Germinal center (tissue), 1 donor: Measurements from ENCODE around the gene RBSN.

Experiments
- DNase-seq: peaks from one replicate; pipeline ENCODE4 v3.0.0; 2012; ENCODE audit warnings: mixed read lengths, low spot score

The RBSN gene

DNA sequence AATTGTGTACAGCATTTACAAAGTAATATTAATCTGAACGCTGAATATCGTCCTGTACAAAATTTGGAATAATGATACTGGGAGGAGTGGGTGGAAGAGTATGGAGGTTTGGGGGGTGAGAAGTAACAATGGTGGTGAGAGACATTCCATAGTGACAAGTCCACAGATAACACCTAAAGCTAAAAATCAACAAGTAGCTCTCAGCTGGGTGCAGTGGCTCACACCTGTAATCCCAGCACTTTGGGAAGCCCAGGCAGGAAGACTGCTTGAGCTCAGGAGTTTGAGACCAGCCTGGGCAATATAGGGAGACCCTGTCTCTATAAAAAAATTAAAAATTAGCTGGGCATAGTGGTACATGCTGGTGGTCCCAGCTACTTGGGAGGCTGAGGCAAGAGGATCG is 38.9 kb downstream of the RBSN start:
- DNase-seq: no peak

GRCh38 chr3:15056676-15057404 is 42.1 kb downstream of the RBSN start:
- no peak for DNase-seq

GRCh38 chr3:15055019-15055557 is 43.9 kb downstream of the RBSN start:
- peak; percentile 42 for DNase-seq

GRCh38 chr3:15053541-15053940 is 45.4 kb downstream of the RBSN start:
- DNase-seq: no peak

- DNase-seq: no peak
Observed at GRCh38 chr3:15052335-15053242, 46.4 kb downstream of the RBSN start.

DNA sequence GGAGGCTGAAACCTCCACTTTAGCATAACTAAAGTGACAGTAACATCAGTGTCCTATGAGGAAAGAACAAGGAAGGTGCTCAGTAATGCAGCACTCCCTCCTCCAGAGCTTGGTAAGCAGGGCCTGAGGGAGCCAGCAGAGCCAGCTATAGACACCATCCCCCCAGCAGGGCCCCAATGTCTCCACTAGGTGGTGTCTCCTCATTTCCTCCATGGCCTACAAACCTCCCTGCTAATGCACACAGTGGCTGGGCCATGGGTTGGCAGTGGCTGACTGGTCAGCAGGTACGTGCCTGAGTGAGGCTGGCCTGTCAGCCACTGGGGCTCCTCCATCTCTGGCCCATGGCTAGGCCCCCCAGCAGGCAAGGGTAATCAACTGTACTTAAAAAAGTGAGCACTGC is 47.4 kb downstream of the RBSN start:
- DNase-seq: peak; percentile 77

GRCh38 chr3:15050405-15051092 is 48.4 kb downstream of the RBSN start:
- peak; percentile 81 for DNase-seq

GRCh38 chr3:15049584-15049983 is 49.4 kb downstream of the RBSN start:
- DNase-seq: no peak

DNA sequence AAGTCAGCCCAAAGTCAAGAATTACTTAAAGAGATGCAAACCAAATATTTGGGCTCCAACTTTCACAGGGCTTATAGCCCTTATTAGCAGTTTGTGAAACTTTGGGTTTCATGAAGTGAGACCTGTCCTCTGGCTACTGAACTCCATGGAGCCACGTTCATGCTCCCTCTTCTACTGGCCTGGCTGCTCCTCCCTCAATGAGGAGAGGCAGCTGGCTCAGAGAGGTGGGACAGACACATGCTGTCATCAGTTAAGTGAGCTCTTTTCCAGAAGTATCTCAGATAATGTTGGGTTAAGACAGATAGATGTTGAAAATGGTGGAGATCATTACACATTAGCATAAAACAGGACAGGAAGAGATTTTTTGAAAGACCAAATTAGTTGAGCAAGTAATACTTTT is 53.3 kb downstream of the RBSN start:
- no peak for DNase-seq

DNA sequence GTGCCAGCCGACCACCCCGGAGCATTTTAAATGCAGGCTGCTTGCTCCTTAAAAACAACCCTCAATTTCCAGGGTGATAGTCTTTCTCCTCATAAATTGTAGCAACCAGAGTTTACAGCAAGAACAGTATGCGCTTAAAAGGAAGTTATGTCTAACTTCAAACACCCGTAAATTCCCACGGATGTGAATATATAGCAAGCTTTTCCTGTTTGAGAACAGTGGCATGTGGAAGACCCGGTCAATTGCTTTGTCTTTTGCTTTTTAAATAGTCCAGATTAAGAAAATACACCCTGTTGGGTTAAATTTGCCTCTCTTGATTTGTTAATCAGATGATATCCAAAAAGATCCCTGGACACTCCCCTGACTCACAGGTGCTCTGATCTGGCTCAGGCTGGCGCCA is 54.6 kb downstream of the RBSN start:
- no peak for DNase-seq

DNA sequence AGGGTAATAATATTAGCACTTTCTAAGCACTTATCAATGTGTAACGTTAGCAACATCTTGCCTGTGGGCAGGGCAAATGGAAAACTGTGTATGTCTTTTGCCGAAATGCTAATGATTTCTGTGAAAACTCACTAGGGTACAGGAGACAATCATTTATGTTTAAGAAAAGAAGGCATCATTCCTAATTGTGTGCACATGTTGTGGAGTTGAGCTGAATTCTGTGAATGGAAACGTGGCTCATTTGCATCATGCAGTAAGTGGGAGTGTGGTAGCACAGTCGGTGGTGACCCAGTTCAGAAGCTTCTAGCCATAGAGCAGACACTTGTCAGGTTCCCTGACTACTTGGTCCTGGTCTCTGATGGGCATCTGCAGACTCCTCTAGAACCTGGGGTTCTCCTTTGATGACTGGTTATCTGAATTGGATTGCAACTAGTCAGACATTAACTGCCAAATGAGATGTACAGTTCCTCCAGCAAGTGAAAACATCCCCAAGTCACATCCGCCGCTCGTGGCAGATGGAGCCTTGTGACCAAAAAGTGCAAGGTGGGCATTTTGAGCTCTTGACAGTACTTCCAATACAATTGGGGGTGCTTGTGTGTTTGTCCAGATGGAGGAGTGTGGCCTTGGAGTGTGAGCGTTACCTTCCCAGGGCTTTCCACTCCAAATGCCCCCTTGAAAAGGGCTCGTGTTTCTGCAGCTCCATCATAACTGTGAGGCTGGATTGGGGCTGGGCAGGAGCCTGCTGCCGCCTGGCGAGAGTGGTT is 55.4 kb downstream of the RBSN start:
- no peak for DNase-seq

DNA sequence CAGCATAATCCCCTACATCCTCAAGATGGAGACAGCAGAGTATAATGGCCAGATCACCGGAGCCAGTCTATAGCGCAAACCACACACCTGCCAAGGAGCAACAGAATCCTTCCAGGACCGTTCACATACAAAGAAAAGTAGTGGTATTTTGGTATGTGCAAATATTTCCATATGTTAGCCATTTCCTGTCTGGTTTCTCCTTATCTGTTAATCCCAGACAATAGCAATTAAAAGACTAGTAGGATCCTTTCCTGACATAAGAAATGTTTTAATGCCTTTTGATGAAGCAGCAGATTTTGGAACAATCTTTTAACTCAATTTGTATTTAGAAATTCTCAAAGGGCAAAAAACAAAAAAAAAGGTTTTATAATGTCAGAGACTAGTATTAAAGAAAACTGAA is 56.0 kb downstream of the RBSN start:
- no peak for DNase-seq

DNA sequence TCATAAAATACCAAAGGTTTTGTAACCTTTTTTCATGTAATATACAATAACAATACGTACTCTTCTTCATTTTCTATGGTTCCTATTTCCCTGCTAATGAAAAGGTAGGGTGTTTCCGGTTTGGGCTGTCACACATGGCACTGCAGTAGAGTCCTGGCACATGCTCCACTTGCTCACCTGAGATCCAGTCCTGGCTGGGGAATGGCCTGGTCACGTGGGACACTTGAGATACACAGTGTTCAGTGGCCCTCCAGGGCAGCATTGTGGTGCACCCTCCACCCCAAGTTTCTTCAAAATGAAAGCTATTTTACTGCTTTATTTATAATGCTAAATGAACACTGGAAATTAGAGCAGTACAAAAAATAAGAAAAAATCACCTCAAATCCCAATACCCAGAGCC is 57.0 kb downstream of the RBSN start:
- no peak for DNase-seq

- DNase-seq: no peak
Observed at GRCh38 chr3:15040844-15041243, 58.1 kb downstream of the RBSN start.

GRCh38 chr3:15038306-15038705 is 60.6 kb downstream of the RBSN start:
- DNase-seq: no peak

DNA sequence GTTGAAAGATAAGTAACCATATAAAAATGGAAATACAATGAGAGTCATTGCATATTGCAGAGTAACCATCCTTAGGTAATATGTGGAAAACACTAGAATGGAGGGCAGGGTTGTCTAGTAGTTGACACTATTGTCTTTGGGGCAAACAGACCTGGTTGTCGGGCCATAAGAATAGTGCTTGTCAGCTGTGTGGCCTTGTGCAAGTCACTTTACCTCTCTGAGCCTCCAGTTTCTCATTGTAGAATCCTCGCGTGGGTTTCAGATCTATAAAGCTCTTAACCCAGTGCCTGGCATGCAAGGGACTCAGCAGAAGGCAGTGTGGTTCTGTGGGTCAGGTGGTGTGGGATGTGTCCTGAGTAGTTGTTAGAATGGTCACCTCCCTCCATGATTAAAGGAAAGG is 65.8 kb downstream of the RBSN start:
- no peak for DNase-seq

DNA sequence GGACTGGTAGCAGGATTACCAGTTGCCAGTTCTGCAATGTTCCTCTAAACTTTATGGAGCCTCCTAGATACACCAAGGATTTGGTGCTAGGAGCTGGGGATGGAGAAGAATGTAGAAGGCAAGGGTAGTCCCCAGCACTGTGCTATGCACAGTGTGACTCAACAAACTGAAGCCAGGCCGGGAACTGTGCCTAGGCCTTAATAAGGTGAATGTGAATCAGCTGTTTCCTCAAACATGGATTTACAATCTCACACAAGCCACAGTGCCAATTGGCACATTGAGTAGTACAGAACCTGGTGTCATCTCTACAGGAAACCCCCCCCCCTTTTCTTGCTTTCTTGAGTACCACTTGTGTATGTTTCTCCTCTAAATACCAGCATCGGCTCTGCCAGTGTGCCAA is 66.3 kb downstream of the RBSN start:
- no peak for DNase-seq

DNA sequence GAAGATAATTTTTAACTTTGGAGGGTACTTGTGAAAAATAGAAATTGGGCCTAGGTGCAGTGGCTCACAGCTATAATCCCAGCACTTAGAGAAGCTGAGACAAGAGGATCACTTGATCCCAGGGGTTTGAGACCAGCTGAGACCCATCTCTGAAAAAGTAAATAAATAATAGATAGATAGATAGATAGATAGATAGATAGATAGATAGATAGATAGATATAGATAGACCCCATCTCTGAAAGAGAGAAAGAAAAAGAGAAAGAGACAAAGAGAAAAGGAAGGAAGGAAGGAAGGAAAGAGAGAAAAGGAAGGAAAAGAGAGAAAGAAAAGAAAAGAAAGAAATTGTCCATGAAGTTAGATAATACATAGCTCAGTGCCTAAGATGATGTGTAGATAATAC is 69.3 kb downstream of the RBSN start:
- no peak for DNase-seq

DNA sequence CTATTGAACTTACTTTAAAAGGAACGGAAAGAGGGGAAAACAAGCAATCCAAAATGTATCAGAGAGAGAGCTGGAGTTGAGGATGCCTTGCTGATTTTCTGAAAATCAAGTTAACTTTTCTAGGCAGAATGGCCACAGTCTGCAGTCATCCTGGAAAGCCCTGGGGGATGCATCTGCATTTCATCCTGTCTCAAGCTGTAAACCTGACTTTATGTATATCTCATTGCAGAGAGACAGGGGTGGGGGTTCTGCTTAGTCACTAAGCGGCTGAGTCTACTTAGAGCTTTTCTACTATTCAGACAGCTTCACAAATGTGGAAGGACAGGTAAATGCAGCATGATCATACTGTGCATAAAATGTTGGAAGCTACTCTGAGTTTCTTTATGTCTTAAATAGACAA is 75.2 kb downstream of the RBSN start:
- no peak for DNase-seq

DNA sequence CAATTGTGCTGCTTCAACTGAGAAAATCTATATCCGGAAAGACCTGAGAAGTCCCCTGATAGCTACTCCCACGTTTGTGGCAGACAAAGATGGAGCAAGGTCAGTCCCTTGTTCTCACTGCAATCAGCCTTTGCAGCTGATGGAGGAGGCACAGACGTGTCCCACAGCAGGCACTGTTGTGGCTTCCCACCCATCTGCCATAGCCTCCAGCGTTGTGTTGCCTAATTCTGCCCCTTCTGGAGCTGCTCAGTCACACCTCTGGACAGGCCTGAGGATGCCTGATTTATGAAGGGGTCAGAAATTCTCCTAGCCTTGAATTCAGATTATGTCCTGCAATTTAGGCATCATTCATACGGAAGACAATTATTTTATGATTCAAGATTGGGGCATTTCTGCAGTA is 75.7 kb downstream of the RBSN start:
- no peak for DNase-seq
